ENCODE results near the gene KANK4.

GRCh38 chr1:62325681-62326080, 6.4 kb upstream of the KANK4 start:
- TF ChIP-seq SPI1 (IDR thresholded peaks at IDR 0.05; ENCODE audit: low read depth, low read length) (no peak), POLR2A (IDR thresholded peaks at IDR 0.05; ENCODE audit: low read depth, low read length) (no peak), TAF1 (IDR thresholded peaks at IDR 0.05; ENCODE audit: low read depth, low read length) (no peak), POLR2AphosphoS5 (IDR thresholded peaks at IDR 0.05; ENCODE audit: low read depth, low read length) (no peak), PAX5 (IDR thresholded peaks at IDR 0.05; ENCODE audit: insufficient read depth, low read length, severe bottlenecking) (no peak), POU2F2 (IDR thresholded peaks at IDR 0.05; ENCODE audit: low read depth, low read length) (no peak)

Measured in GM12891 (cell line).